Measurements from ENCODE around the gene ARHGAP4. TPM values are rescaled to one million over a fixed set of nuclear protein-coding genes. Genes with fewer than 3 reads are reported as not detected.

Gene ARHGAP4
- total RNA-seq, 4 donors from 2014 or later, result 44.9 to 52.4 (median 49.9) TPM

GRCh38 chrX:153869473-153870287 lies 56.4 kb downstream of the ARHGAP4 start:
- WGBS, 2 donors (ENCODE audit: low coverage in 1 of 2), result 82% methylated on average over 29 of the region's 31 CpGs; no CpG with 5 or more reads in 1 of the 2 donors
- H3K36me3 ChIP-seq, result no peaks in the 10 kb centered on the region

DNA sequence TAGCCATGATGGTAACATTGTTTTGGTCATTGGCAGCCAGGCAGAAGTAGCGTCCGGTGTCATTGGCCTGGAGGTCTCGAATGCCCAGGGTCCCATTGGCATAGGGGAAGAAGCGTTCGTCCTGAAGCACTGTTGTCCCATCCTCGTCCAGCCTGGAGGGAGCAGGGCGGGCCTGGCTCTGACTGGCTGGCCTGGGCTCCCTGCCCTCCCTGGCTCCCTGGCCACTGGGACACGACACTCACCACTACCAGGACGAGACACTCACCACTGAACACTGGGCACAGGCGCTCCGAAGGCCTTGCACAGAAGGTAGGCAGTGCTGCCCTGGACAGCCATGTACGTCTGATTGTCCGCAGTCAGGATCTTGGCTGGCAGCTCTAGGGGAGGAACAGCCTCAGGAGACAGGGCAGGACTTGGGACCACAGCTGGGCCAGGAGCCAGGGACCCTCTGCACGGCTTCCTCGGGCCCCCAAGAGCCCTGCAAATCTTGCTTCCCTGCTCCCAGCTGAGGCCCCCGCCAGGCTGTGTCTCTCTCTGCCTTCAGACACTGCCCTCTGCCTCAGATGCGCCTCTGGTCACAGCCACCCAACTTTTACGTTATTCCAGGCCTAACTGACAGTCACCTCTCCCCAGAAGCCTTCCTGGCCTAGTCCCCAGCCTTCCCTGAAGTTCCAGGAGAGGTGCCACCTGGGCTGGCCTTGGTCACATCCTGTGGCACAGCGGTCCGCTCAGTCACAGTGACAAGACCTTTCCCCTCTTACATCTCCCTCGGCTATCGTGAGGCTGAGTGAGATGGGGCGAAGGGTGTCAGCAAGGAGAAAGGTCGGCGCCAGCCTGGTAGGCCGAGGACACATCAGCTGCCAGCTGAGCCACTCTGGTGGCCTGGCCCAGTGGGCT lies 57.2 kb downstream of the ARHGAP4 start:
- Histone ChIP-seq H3K27ac (no peak overlapping the region), H3K9me3 (no peaks in the 10 kb centered on the region), H3K27me3 (no peaks in the 10 kb centered on the region), H3K4me3 (no peak overlapping the region), H3K4me1 (no peaks in the 10 kb centered on the region), H3K36me3 (no peaks in the 10 kb centered on the region)
- TF ChIP-seq POLR2AphosphoS5 (IDR thresholded peaks at IDR 0.05), result no peak
- TF ChIP-seq, protein P1, sequence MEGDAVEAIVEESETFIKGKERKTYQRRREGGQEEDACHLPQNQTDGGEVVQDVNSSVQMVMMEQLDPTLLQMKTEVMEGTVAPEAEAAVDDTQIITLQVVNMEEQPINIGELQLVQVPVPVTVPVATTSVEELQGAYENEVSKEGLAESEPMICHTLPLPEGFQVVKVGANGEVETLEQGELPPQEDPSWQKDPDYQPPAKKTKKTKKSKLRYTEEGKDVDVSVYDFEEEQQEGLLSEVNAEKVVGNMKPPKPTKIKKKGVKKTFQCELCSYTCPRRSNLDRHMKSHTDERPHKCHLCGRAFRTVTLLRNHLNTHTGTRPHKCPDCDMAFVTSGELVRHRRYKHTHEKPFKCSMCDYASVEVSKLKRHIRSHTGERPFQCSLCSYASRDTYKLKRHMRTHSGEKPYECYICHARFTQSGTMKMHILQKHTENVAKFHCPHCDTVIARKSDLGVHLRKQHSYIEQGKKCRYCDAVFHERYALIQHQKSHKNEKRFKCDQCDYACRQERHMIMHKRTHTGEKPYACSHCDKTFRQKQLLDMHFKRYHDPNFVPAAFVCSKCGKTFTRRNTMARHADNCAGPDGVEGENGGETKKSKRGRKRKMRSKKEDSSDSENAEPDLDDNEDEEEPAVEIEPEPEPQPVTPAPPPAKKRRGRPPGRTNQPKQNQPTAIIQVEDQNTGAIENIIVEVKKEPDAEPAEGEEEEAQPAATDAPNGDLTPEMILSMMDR (IDR thresholded peaks at IDR 0.05), result no peak
- TF ChIP-seq POLR2A (IDR thresholded peaks at IDR 0.05), result no peak
- TF ChIP-seq EP300 (IDR thresholded peaks at IDR 0.05; ENCODE audit: low read depth), result no peak
- DNase-seq, result no peak
- WGBS, 2 donors (ENCODE audit: low coverage in 1 of 2), result 89% methylated on average over 19 of the region's 26 CpGs; no CpG with 5 or more reads in 1 of the 2 donors
- in situ Hi-C loops (cut with MboI; ENCODE audit: low pct_ligation_motif_present in 1 of 4, low pct_unique_long_range_greater_than_20kb in 1 of 4, low sequenced_read_pairs in 3 of 4), result no loop called here
- intact Hi-C loops (cut with DNase I; ENCODE audit: low total_unique reads), result no loop called here

More at GRCh38 chrX:153869473-153870287, 56.4 kb downstream of the ARHGAP4 start:
- no peak for DNase-seq
- intact Hi-C loops (cut with DNase I; ENCODE audit: low total_unique reads) (no loop called here), in situ Hi-C loops (cut with MboI; ENCODE audit: low pct_ligation_motif_present in 1 of 4, low pct_unique_long_range_greater_than_20kb in 1 of 4, low sequenced_read_pairs in 3 of 4) (no loop called here)
- H3K27me3 ChIP-seq, result no peaks in the 10 kb centered on the region
- H3K27ac ChIP-seq, result no peak overlapping the region
- H3K4me3 ChIP-seq, result no peak overlapping the region
- TF ChIP-seq, protein P1 (IDR thresholded peaks at IDR 0.05), result no peak
- no peak for TF ChIP-seq EP300 (IDR thresholded peaks at IDR 0.05; ENCODE audit: low read depth)
- no peaks in the 10 kb centered on the region for H3K9me3 ChIP-seq
- H3K4me1 ChIP-seq, result no peaks in the 10 kb centered on the region

DNA sequence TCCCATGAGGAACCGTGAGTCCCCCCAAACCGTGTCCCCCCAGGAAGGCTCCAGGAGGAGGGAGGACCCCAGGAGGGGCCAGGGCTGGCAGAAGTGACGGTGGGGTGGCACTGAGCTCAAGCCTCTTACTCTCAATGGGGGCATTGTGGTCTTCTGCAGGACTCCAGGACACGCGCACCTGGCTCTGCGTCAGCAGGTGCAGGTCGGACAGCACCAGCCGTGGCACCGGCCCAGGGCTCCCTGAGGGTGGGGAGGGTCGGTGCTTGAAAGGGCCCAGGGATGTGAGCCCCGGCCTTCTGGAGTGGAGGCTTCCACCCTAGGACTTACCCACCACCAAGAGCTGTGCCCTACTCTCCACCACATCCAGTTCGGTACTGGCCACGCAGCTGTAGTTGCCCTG lies 58.4 kb downstream of the ARHGAP4 start:
- intact Hi-C loops (cut with DNase I; ENCODE audit: low total_unique reads), result no loop called here
- H3K27me3 ChIP-seq, result no peaks in the 10 kb centered on the region
- no peaks in the 10 kb centered on the region for H3K9me3 ChIP-seq
- DNase-seq, result no peak
- H3K27ac ChIP-seq, result no peak overlapping the region
- H3K36me3 ChIP-seq, result no peaks in the 10 kb centered on the region
- WGBS, 2 donors (ENCODE audit: low coverage in 1 of 2), result 84% methylated on average over 11 of the region's 13 CpGs; no CpG with 5 or more reads in 1 of the 2 donors
- in situ Hi-C loops (cut with MboI; ENCODE audit: low pct_ligation_motif_present in 1 of 4, low pct_unique_long_range_greater_than_20kb in 1 of 4, low sequenced_read_pairs in 3 of 4), result no loop called here
- H3K4me1 ChIP-seq, result no peaks in the 10 kb centered on the region
- TF ChIP-seq EP300 (IDR thresholded peaks at IDR 0.05; ENCODE audit: low read depth) (no peak), POLR2A (IDR thresholded peaks at IDR 0.05) (no peak), POLR2AphosphoS5 (IDR thresholded peaks at IDR 0.05) (no peak)
- TF ChIP-seq, protein P1 (IDR thresholded peaks at IDR 0.05), result no peak
- no peak overlapping the region for H3K4me3 ChIP-seq

DNA sequence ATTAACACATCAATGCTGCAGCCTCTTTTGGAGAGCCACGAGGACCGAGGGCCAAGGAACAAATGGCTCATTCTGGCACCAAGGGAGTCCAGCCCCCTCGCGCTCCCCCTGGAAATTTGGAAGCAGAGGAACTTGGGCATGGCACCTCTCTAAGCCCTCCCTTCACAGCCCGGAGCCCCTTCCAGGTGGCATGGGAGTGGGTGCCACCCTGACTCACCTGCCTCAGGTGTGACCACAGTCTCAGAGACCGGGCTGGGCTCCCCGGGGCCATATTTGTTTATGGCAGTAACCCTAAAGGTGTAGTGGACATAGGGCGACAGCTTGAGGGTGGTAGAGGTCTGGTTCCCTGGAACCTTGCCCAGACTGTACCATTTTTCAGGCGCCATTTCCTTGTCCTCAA lies 58.9 kb downstream of the ARHGAP4 start:
- intact Hi-C loops (cut with DNase I; ENCODE audit: low total_unique reads), result no loop called here
- DNase-seq, result no peak
- Histone ChIP-seq H3K36me3 (no peaks in the 10 kb centered on the region), H3K27ac (no peak overlapping the region), H3K27me3 (no peaks in the 10 kb centered on the region), H3K9me3 (no peaks in the 10 kb centered on the region), H3K4me3 (no peak overlapping the region), H3K4me1 (no peaks in the 10 kb centered on the region)
- in situ Hi-C loops (cut with MboI; ENCODE audit: low pct_ligation_motif_present in 1 of 4, low pct_unique_long_range_greater_than_20kb in 1 of 4, low sequenced_read_pairs in 3 of 4), result no loop called here
- TF ChIP-seq EP300 (IDR thresholded peaks at IDR 0.05; ENCODE audit: low read depth) (no peak), POLR2A (IDR thresholded peaks at IDR 0.05) (no peak), POLR2AphosphoS5 (IDR thresholded peaks at IDR 0.05) (no peak)
- TF ChIP-seq, protein P1 (IDR thresholded peaks at IDR 0.05), result no peak
- WGBS, 2 donors (ENCODE audit: low coverage in 1 of 2), result 73% methylated on average over 9 of the region's 9 CpGs; no CpG with 5 or more reads in 1 of the 2 donors
